Measurements from ENCODE around the gene MYO15A.
A peak's percentile ranks its signal among the peaks of the same experiment; 100 is the strongest.
"Not testable (repeated sequence)": the region's sequence is repeated elsewhere in the genome, so short reads cannot be mapped to it uniquely, and the experiment has no call there.

The MYO15A gene

DNA sequence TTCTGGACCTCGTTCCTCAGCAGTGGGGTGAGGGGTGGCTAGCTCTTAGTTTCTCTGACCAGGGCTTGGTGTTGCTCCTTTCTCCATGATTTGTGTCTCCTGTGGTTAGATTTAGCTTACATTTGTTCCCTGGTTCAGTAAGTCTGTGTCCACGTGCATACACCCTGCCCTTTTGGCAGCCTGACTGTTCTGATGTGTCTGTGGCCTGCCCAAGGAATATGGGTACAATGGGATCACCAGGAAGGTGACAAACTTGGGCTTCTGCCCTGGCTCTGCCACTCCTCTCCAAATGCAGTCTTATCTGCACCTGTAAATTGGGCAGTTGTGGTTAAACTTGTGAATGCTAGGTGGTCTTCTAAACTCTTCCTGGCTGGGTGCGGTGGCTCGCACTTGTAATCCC is 92.6 kb downstream of the MYO15A start:
- Histone ChIP-seq H3K27me3 (ENCODE audit: control insufficient read depth, insufficient read depth, low read length) (no peaks in the 10 kb centered on the region), H3K4me1 (ENCODE audit: control insufficient read depth, insufficient read depth, low read length) (peaks cover 2% of the 10 kb centered on the region), H3K4me3 (ENCODE audit: low read length) (no peak overlapping the region), H3K9ac (ENCODE audit: low read length) (no peak overlapping the region), H3K36me3 (ENCODE audit: control insufficient read depth, insufficient read depth, low read length) (peaks cover 24% of the 10 kb centered on the region), H3K27ac (ENCODE audit: low read depth, low read length) (no peak overlapping the region)

DNA sequence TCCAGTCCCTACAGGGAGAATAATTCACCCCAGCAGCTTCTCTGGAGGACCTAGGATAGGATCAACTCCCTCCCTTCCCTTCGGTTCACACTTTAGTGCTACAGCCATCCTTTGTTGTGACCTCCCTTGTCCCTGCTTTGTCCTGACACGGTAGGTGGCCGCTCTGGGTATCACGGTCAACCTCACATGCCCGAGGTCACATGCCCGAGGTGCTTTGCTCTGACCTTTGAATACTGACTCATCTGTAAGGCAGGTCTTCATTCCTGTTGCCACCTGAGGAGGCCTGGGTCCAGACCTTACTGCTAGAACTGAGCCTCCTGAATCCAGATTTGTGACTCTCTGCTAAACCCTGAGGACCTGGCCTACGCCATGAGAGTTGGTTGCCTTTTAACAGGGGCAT is 94.8 kb downstream of the MYO15A start:
- Histone ChIP-seq H3K27me3 (ENCODE audit: control insufficient read depth, insufficient read depth, low read length) (no peaks in the 10 kb centered on the region), H3K36me3 (ENCODE audit: control insufficient read depth, insufficient read depth, low read length) (peaks cover 26% of the 10 kb centered on the region), H3K27ac (ENCODE audit: low read depth, low read length) (no peak overlapping the region), H3K4me3 (ENCODE audit: low read length) (no peak overlapping the region), H3K9ac (ENCODE audit: low read length) (no peak overlapping the region), H3K4me1 (ENCODE audit: control insufficient read depth, insufficient read depth, low read length) (peaks cover 2% of the 10 kb centered on the region)

DNA sequence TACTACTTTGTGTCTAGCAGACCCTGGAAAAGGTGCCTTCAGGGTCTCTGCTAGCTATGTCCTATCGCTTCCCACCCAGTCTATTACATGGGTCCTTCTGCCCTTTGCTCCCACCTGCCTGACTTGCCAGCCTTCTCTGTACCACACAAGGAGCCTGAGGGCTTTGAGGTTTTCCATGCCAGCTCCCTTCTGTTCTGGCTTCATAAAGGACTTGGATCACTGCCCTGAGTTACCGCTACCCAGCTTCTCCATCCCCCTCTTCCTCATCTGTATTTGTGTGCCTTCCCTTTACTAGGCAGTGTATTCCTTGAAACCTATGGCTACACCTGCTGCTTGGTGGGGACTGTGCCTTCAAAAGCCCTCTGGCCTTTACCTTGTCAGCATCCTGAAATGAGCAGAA is 97.3 kb downstream of the MYO15A start:
- Histone ChIP-seq H3K4me1 (ENCODE audit: control insufficient read depth, insufficient read depth, low read length) (no peaks in the 10 kb centered on the region), H3K36me3 (ENCODE audit: control insufficient read depth, insufficient read depth, low read length) (peaks cover 38% of the 10 kb centered on the region), H3K4me3 (ENCODE audit: low read length) (no peak overlapping the region), H3K9ac (ENCODE audit: low read length) (no peak overlapping the region), H3K27ac (ENCODE audit: low read depth, low read length) (no peak overlapping the region), H3K27me3 (ENCODE audit: control insufficient read depth, insufficient read depth, low read length) (no peaks in the 10 kb centered on the region)

DNA sequence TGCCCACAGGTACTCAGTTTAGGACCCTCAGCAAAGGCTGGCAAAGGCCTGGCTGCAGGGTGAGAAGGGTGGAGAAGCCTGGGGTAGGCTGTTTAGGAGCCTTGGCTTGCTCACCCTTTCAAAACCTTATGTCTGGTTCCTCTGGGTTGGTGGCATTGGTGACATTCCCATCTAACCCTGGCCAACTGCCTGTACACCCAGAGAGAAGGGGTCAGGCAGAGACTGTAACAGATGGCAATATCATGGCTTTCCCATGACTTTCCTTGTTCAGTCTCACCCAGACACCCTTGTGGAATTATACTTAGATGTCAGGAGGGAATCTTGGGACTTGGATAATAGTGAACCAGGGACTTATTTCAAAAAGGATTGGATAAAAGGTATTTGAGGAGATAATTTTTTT is 98.4 kb downstream of the MYO15A start:
- Histone ChIP-seq H3K27ac (ENCODE audit: low read depth, low read length) (no peak overlapping the region), H3K9ac (ENCODE audit: low read length) (no peak overlapping the region), H3K36me3 (ENCODE audit: control insufficient read depth, insufficient read depth, low read length) (peaks cover 38% of the 10 kb centered on the region)

DNA sequence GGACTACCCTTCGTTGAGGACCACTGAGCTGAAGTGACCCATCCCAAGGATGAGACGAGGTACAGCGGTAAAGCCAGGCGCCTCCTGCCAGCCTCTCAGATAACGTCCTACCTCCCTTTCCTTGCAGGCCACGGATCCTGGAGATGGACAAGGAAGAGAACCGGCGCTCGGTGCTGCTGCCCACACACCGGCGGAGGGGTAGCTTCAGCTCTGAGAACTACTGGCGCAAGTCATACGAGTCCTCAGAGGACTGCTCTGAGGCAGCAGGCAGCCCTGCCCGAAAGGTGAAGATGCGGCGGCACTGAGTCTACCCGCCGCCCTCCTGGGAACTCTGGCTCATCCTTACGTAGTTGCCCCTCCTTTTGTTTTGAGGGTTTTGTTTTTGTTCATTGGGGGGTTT is 99.5 kb downstream of the MYO15A start:
- Histone ChIP-seq H3K27ac (ENCODE audit: low read depth, low read length) (no peak overlapping the region), H3K27me3 (ENCODE audit: control insufficient read depth, insufficient read depth, low read length) (no peaks in the 10 kb centered on the region), H3K4me1 (ENCODE audit: control insufficient read depth, insufficient read depth, low read length) (no peaks in the 10 kb centered on the region), H3K36me3 (ENCODE audit: control insufficient read depth, insufficient read depth, low read length) (peaks cover 38% of the 10 kb centered on the region), H3K9ac (ENCODE audit: low read length) (no peak overlapping the region), H3K4me3 (ENCODE audit: low read length) (no peak overlapping the region)

More for the DNA sequence above, 98.4 kb downstream of the MYO15A start:
- no peaks in the 10 kb centered on the region for H3K4me1 ChIP-seq (ENCODE audit: control insufficient read depth, insufficient read depth, low read length)
- no peak overlapping the region for H3K4me3 ChIP-seq (ENCODE audit: low read length)
- no peaks in the 10 kb centered on the region for H3K27me3 ChIP-seq (ENCODE audit: control insufficient read depth, insufficient read depth, low read length)

DNA sequence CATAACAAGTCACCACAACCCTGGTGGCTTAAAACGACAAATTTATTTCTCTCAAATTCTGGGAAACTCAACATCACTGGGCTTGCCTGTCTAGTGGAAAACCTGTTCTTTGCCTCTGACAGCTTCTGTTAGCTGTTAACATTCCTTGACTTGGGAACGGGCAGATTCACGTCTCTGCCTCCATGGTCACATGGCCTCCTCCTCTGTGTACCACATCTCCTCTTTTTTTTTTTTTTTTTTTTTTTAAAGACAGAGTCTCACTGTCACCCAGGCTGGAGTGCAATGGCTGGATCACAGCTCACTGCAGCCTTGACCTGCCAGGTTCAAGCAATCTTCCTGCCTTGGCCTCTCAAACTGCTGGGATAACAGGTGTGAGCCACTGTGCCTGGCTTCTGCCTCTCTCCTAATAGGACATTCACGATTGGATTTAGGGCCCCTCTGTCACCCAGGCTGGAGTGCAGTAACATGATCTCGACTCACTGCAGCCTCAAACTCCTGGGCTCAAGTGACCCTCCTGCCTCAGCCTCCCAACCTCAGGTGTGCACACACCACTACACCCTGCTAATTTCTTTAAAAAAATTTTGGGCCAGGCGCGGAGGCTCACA is 105.2 kb downstream of the MYO15A start:
- peaks cover 10% of the 10 kb centered on the region for H3K36me3 ChIP-seq (ENCODE audit: control insufficient read depth, insufficient read depth, low read length)
- no peaks in the 10 kb centered on the region for H3K27me3 ChIP-seq (ENCODE audit: control insufficient read depth, insufficient read depth, low read length)
- H3K9ac ChIP-seq (ENCODE audit: low read length): no peak overlapping the region
- H3K27ac ChIP-seq (ENCODE audit: low read depth, low read length): no peak overlapping the region
- H3K4me1 ChIP-seq (ENCODE audit: control insufficient read depth, insufficient read depth, low read length): no peaks in the 10 kb centered on the region
- no peak overlapping the region for H3K4me3 ChIP-seq (ENCODE audit: low read length)

DNA sequence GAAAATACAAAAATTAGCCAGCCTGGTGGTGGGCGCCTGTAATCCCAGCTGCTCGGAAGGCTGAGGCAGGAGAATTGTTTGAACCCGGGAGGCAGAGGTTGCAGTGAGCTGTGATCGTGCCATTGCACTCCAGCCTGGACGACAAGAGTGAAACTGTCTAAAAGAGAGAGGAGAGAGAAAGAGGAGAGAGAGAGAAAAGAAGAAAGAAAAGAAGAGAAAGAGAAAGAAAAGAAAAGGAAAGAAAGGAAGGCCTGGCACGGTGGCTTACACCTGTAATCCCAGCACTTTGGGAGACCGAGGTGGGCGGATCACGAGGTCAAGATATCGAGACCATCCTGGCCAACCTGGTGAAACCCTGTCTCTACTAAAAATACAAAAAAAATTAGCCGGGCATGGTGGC is 108.3 kb downstream of the MYO15A start:
- H3K27me3 ChIP-seq (ENCODE audit: control insufficient read depth, insufficient read depth, low read length); H3K4me1 ChIP-seq (ENCODE audit: control insufficient read depth, insufficient read depth, low read length); H3K9ac ChIP-seq (ENCODE audit: low read length); H3K4me3 ChIP-seq (ENCODE audit: low read length); H3K27ac ChIP-seq (ENCODE audit: low read depth, low read length); H3K36me3 ChIP-seq (ENCODE audit: control insufficient read depth, insufficient read depth, low read length): not testable (repeated sequence)

DNA sequence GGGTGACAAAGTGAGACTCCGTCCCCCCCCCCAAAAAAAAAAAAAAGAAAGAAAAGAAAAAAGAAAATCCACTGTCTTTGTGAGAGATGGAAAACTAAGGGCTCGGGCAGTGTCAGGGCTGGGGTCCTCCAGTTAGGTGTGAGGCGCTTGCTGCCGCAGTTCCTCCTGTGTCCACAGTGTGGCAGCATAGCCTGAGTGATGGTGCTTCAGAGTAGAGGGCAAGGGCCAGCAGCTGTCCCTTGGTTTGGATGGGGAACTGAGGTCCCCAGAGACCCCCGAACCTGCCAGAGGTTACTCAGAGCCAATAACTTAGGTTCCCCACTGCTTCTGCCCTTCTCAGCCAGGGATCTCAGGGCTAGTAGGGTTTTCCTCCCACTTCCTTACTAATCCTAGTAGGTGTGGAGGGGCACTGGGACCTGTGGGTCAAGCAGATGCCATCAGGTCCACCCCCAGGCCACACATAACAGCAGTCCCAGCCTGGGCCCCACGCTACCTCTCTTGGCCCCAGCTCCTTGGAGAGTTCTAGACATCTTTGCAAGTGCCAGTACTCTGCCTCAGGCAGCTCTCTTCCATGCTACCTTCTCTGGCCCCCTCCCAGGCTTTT is 109.0 kb downstream of the MYO15A start:
- no peak overlapping the region for H3K27ac ChIP-seq (ENCODE audit: low read depth, low read length)
- no peaks in the 10 kb centered on the region for H3K27me3 ChIP-seq (ENCODE audit: control insufficient read depth, insufficient read depth, low read length)
- no peaks in the 10 kb centered on the region for H3K36me3 ChIP-seq (ENCODE audit: control insufficient read depth, insufficient read depth, low read length)
- H3K9ac ChIP-seq (ENCODE audit: low read length): no peak overlapping the region
- H3K4me3 ChIP-seq (ENCODE audit: low read length): no peak overlapping the region
- no peaks in the 10 kb centered on the region for H3K4me1 ChIP-seq (ENCODE audit: control insufficient read depth, insufficient read depth, low read length)

DNA sequence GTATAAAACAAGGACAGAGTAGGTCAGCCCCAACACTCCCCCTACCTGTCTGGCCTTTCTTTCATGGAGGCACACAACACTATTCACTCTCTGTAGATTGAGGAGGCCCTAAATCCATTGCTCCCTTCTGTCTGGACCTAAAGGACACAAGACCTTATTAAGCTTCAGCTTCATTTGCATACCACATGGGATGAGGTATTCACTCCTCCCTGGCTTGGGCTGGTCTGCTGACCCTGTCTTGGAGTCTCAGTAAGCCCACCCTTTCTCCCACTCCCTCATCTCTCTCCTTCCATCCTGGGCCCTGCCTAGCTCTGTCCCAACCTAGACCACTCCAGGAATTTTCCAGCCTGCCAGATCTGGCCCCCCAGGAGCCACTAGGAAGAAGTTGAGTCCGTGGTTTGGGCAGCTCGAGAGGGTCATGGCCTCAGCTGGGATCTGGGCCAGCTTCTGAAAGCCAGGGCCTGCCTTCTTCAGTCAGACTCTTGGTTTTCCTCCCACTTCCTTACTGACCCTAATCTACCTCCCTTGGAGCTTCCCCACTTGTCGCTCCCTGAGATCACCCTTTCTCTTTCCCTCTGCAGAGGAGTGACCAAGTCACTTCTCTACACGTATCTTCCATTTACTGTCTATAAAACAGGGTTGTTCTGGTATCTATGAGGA is 110.3 kb downstream of the MYO15A start:
- Histone ChIP-seq H3K4me1 (ENCODE audit: control insufficient read depth, insufficient read depth, low read length) (no peaks in the 10 kb centered on the region), H3K27me3 (ENCODE audit: control insufficient read depth, insufficient read depth, low read length) (no peaks in the 10 kb centered on the region), H3K36me3 (ENCODE audit: control insufficient read depth, insufficient read depth, low read length) (no peaks in the 10 kb centered on the region), H3K4me3 (ENCODE audit: low read length) (no peak overlapping the region), H3K9ac (ENCODE audit: low read length) (no peak overlapping the region), H3K27ac (ENCODE audit: low read depth, low read length) (no peak overlapping the region)

DNA sequence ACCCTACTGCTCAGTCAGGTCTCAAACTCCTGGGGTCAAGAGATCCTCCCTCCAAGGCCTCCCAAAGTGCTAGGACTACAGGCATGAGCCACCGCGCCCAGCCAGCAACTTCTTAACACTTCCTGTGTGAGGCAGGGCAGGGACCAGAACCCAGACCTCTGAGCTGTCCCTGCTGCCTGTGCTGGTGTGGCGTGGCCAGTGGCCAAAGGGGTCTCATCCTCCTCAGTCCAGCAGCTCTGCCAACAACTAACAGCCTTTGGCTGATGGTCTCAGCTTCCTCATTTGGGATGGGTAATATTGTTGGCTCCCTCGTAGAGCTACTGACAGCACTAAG is 115.5 kb downstream of the MYO15A start:
- Histone ChIP-seq H3K27ac (ENCODE audit: low read depth, low read length) (no peak overlapping the region), H3K36me3 (ENCODE audit: control insufficient read depth, insufficient read depth, low read length) (no peaks in the 10 kb centered on the region)

DNA sequence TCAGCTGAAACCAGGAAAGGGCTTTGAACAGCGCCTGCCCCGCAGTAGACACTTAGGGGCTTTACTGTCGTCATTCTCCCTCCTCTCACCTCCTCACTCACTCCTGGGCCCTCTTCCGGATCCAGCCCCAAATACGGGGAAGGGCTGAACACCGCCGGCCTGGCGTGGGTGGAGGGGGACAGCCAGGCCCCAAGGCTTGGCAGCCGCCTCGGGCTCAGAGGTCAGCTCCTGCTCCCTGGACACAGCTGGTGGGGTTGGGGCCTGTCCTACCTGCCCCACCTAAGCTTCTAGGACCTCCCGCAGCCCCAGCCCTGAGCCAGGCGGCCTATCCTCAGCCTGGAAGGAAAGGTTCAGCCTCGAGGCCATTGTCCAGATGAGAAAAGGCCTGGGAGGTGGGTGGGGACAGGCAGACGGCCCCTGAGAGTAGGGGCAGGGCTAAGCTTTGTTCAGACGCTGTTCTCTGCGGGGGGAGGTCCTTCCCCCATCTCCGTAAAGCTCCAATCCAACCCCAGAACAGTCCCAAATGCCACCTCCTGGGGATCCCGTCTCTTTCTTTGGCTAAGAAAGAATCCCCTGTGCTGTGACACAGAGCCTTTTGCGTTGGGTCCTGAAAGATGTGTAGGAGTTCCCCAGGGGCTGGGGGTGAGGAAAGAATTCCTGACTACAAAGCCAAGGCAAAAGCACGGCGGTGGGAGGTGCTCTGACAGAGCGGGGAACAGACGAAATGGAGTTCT is 116.0 kb downstream of the MYO15A start:
- Histone ChIP-seq H3K9ac (ENCODE audit: low read length) (no peak overlapping the region), H3K4me3 (ENCODE audit: low read length) (peak overlapping the region; percentile 61), H3K27ac (ENCODE audit: low read depth, low read length) (no peak overlapping the region)

More for the DNA sequence above, 115.5 kb downstream of the MYO15A start:
- H3K4me3 ChIP-seq (ENCODE audit: low read length): no peak overlapping the region
- no peak overlapping the region for H3K9ac ChIP-seq (ENCODE audit: low read length)
- peaks cover 6% of the 10 kb centered on the region for H3K4me1 ChIP-seq (ENCODE audit: control insufficient read depth, insufficient read depth, low read length)
- no peaks in the 10 kb centered on the region for H3K27me3 ChIP-seq (ENCODE audit: control insufficient read depth, insufficient read depth, low read length)

DNA sequence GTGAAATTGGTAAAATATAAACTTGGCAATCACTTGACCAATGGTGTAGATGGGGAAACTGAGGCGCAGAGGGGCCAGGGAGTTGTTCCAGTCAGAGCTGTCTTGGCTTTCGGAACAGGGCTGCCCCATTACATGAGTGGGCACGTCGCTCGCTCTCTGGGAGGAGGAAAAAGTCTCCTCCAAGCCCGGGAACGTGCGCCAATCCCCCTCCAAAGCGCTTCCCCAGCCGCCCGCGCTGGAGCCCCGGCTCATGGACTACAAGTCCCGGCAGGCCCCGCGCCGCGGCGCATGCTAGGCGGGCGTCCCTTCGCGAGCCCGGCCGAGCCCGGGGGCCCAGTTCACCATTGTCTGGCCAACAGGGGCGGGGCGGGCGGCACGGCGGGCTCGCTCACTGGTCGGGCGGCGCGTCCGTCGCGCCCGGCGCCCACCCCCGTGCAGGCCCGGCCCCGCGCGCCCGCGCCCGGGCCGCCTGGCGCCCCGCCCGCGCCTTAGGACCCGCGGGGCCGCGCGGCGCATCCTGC is 116.6 kb downstream of the MYO15A start, which contains the start of gene LLGL1:
Gene LLGL1 (plus strand): TSS at position 515 of the 521 bp plus-strand sequence. CDS start 48 bp downstream, outside the sequence.
- Histone ChIP-seq H3K4me3 (ENCODE audit: low read length) (peak within 1 kb of the TSS; percentile 67), H3K27ac (ENCODE audit: low read depth, low read length) (no peak within 1 kb of the TSS), H3K9ac (ENCODE audit: low read length) (peak within 1 kb of the TSS; percentile 12), H3K4me1 (ENCODE audit: control insufficient read depth, insufficient read depth, low read length) (peaks cover 6% of the 10 kb centered on the region), H3K36me3 (ENCODE audit: control insufficient read depth, insufficient read depth, low read length) (no peaks in the 10 kb centered on the region), H3K27me3 (ENCODE audit: control insufficient read depth, insufficient read depth, low read length) (no peaks in the 10 kb centered on the region)

More for the DNA sequence above, 116.0 kb downstream of the MYO15A start:
- no peaks in the 10 kb centered on the region for H3K36me3 ChIP-seq (ENCODE audit: control insufficient read depth, insufficient read depth, low read length)
- H3K4me1 ChIP-seq (ENCODE audit: control insufficient read depth, insufficient read depth, low read length): peaks cover 6% of the 10 kb centered on the region
- no peaks in the 10 kb centered on the region for H3K27me3 ChIP-seq (ENCODE audit: control insufficient read depth, insufficient read depth, low read length)

All from rectal smooth muscle tissue (tissue), 1 donor.